ENCODE measurements around the gene RARRES2. TPM values are rescaled to one million over a fixed set of nuclear protein-coding genes. Genes with fewer than 3 reads are reported as not detected.

Gene RARRES2
- total RNA-seq, 5 donors from 2014 or later (not counting 1 experiment from before 2014, with no cell fraction given) = 2.7 to 3.2 (median 2.7) TPM; not detected in 2

GRCh38 chr7:150325901-150326300 lies 15.5 kb downstream of the RARRES2 start:
- Histone ChIP-seq H3K27me3 (replicated peaks in 1 of 2; ENCODE audit: control insufficient read depth in 2 of 2, extremely low read depth in 1 of 2, insufficient read depth in 2 of 2, low read length in 1 of 2) (no peaks in the 10 kb centered on the region), H3K36me3 (ENCODE audit: control insufficient read depth in 2 of 2, extremely low read depth in 1 of 2, insufficient read depth in 1 of 2, low read length in 1 of 2) (peaks cover 20 to 37% of the 10 kb centered on the region in 2 donors), H3K4me1 (ENCODE audit: control insufficient read depth in 1 of 2, extremely low read depth in 1 of 2, insufficient read depth in 2 of 2, low read length in 2 of 2) (peaks cover 2 to 30% of the 10 kb centered on the region in 2 experiments), H3K9me3 (no peaks in the 10 kb centered on the region), H3K4me3 (ENCODE audit: control insufficient read depth in 1 of 2, extremely low read depth in 1 of 2, low read length in 1 of 2) (no peak overlapping the region), H3K27ac (ENCODE audit: low read length) (no peak overlapping the region)
- no peak for ATAC-seq (replicated peaks in 1 of 4)
- peak overlapping the region in 1 of 3 donors; percentile 96 for H3K4me3 Mint-ChIP-seq
- no peak for DNase-seq
- peaks cover 35 to 40% (median 35%) of the 10 kb centered on the region in 3 donors for H3K4me1 Mint-ChIP-seq
- peak overlapping the region in 1 of 2 donors; percentile 9 for H3K27ac Mint-ChIP-seq
- ChIA-PET POLR2A (no interaction called here), CTCF (interaction anchor here in 1 of 2 donors (0.7 to 0.9 kb wide), 3 partner anchors 31 to 473 kb away, joined by 3 to 6 read pairs (median 5); no protein-coding TSS in a partner anchor)
- no peaks in the 10 kb centered on the region for H3K9me3 Mint-ChIP-seq
- H3K36me3 Mint-ChIP-seq = peaks cover 33% of the 10 kb centered on the region
- no peaks in the 10 kb centered on the region for H3K27me3 Mint-ChIP-seq
- WGBS (ENCODE audit: insufficient coverage) = 91% methylated on average over 4 of the region's 6 CpGs

- Mint-ChIP-seq H3K4me3 (peak overlapping the region; percentile 93 to 98 (median 96)), H3K9me3 (no peaks in the 10 kb centered on the region), H3K36me3 (peaks cover 30% of the 10 kb centered on the region), H3K27ac (peak overlapping the region; percentile 98 to 99), H3K4me1 (peaks cover 35 to 42% (median 37%) of the 10 kb centered on the region in 3 donors), H3K27me3 (no peaks in the 10 kb centered on the region)
- POLR2A ChIA-PET = no interaction called here
- no peak for DNase-seq
- Histone ChIP-seq H3K4me1 (ENCODE audit: control insufficient read depth in 1 of 2, extremely low read depth in 1 of 2, insufficient read depth in 2 of 2, low read length in 2 of 2) (peaks cover 2 to 30% of the 10 kb centered on the region in 2 experiments), H3K4me3 (ENCODE audit: control insufficient read depth in 1 of 2, extremely low read depth in 1 of 2, low read length in 1 of 2) (no peak overlapping the region), H3K36me3 (ENCODE audit: control insufficient read depth in 2 of 2, extremely low read depth in 1 of 2, insufficient read depth in 1 of 2, low read length in 1 of 2) (peaks cover 20 to 30% of the 10 kb centered on the region in 2 donors), H3K27ac (ENCODE audit: low read length) (no peak overlapping the region), H3K27me3 (replicated peaks in 1 of 2; ENCODE audit: control insufficient read depth in 2 of 2, extremely low read depth in 1 of 2, insufficient read depth in 2 of 2, low read length in 1 of 2) (no peaks in the 10 kb centered on the region), H3K9me3 (no peaks in the 10 kb centered on the region)
- CTCF ChIA-PET = interaction anchor here in 1 of 2 donors (0.9 kb wide), 1 partner anchor 31 kb away, joined by 3 read pairs; no protein-coding TSS in a partner anchor
- no peak for ATAC-seq (replicated peaks in 1 of 4)
- 97% methylated on average over 7 of the region's 10 CpGs for whole genome bisulfite sequencing (ENCODE audit: insufficient coverage)
Measured at GRCh38 chr7:150325110-150325611, 16.3 kb downstream of the RARRES2 start.

GRCh38 chr7:150324373-150324961 lies 17.0 kb downstream of the RARRES2 start:
- Mint-ChIP-seq H3K27ac (peak overlapping the region; percentile 98 to 99), H3K27me3 (no peaks in the 10 kb centered on the region), H3K9me3 (no peaks in the 10 kb centered on the region), H3K4me3 (peak overlapping the region; percentile 93 to 98 (median 96)), H3K36me3 (peaks cover 34% of the 10 kb centered on the region), H3K4me1 (peaks cover 40 to 46% (median 41%) of the 10 kb centered on the region in 3 donors)
- ATAC-seq (replicated peaks in 1 of 4) (no peak), DNase-seq (peak in 1 of 35 experiments; percentile 11)
- ChIA-PET POLR2A (interaction anchor here (0.6 to 0.7 kb wide), 2 partner anchors 94 to 517 kb away, joined by 3 to 4 read pairs; no protein-coding TSS in a partner anchor), CTCF (no interaction called here)
- Histone ChIP-seq H3K4me3 (ENCODE audit: control insufficient read depth in 1 of 2, extremely low read depth in 1 of 2, low read length in 1 of 2) (peak overlapping the region in 1 of 2 donors; percentile 84), H3K4me1 (ENCODE audit: control insufficient read depth in 1 of 2, extremely low read depth in 1 of 2, insufficient read depth in 2 of 2, low read length in 2 of 2) (peaks cover 2 to 30% of the 10 kb centered on the region in 2 experiments), H3K27ac (ENCODE audit: low read length) (peak overlapping the region; percentile 85), H3K9me3 (no peaks in the 10 kb centered on the region), H3K27me3 (replicated peaks in 1 of 2; ENCODE audit: control insufficient read depth in 2 of 2, extremely low read depth in 1 of 2, insufficient read depth in 2 of 2, low read length in 1 of 2) (no peaks in the 10 kb centered on the region), H3K36me3 (ENCODE audit: control insufficient read depth in 2 of 2, extremely low read depth in 1 of 2, insufficient read depth in 1 of 2, low read length in 1 of 2) (peaks cover 14 to 25% of the 10 kb centered on the region in 2 donors)
- 90% methylated on average over 11 of the region's 12 CpGs for WGBS (ENCODE audit: insufficient coverage)

- Histone ChIP-seq H3K4me1 (ENCODE audit: control insufficient read depth in 1 of 2, extremely low read depth in 1 of 2, insufficient read depth in 2 of 2, low read length in 2 of 2) (peaks cover 2 to 30% of the 10 kb centered on the region in 2 experiments), H3K36me3 (ENCODE audit: control insufficient read depth in 2 of 2, extremely low read depth in 1 of 2, insufficient read depth in 1 of 2, low read length in 1 of 2) (peaks cover 10 to 18% of the 10 kb centered on the region in 2 donors), H3K27ac (ENCODE audit: low read length) (peak overlapping the region; percentile 85), H3K9me3 (no peaks in the 10 kb centered on the region), H3K4me3 (ENCODE audit: control insufficient read depth in 1 of 2, extremely low read depth in 1 of 2, low read length in 1 of 2) (peak overlapping the region; percentile 84 to 86), H3K27me3 (replicated peaks in 1 of 2; ENCODE audit: control insufficient read depth in 2 of 2, extremely low read depth in 1 of 2, insufficient read depth in 2 of 2, low read length in 1 of 2) (no peaks in the 10 kb centered on the region)
- peak in 3 of 4 experiments; percentile 29 to 54 (median 43) for ATAC-seq (replicated peaks in 1 of 4)
- H3K9me3 Mint-ChIP-seq = no peaks in the 10 kb centered on the region
- H3K4me1 Mint-ChIP-seq = peaks cover 40 to 46% (median 41%) of the 10 kb centered on the region in 3 donors
- peaks cover 30% of the 10 kb centered on the region for H3K36me3 Mint-ChIP-seq
- ChIA-PET POLR2A (interaction anchor here (0.6 to 0.7 kb wide), 2 partner anchors 95 to 517 kb away, joined by 3 to 4 read pairs; no protein-coding TSS in a partner anchor), CTCF (interaction anchor here in 1 of 2 donors (0.5 kb wide), 1 partner anchor 34 kb away, joined by 5 read pairs; no protein-coding TSS in a partner anchor)
- peak in 7 of 35 experiments; percentile 2 to 50 (median 11) for DNase-seq
- peak overlapping the region; percentile 98 to 99 for H3K27ac Mint-ChIP-seq
- WGBS (ENCODE audit: insufficient coverage) = 13% methylated on average over 7 of the region's 16 CpGs
- H3K27me3 Mint-ChIP-seq = no peaks in the 10 kb centered on the region
- H3K4me3 Mint-ChIP-seq = peak overlapping the region; percentile 93 to 98 (median 96)
Measured at GRCh38 chr7:150323682-150324372, 17.6 kb downstream of the RARRES2 start.

- peaks cover 7 to 13% of the 10 kb centered on the region in 2 donors for H3K36me3 ChIP-seq (ENCODE audit: control insufficient read depth in 2 of 2, extremely low read depth in 1 of 2, insufficient read depth in 1 of 2, low read length in 1 of 2)
- ChIA-PET CTCF (interaction anchor here in 1 of 2 donors (0.5 kb wide), 1 partner anchor 35 kb away, joined by 5 read pairs; no protein-coding TSS in a partner anchor), POLR2A (no interaction called here)
- DNase-seq (peak in 33 of 35 experiments; percentile 23 to 74 (median 40)), ATAC-seq (replicated peaks in 1 of 4) (peak; percentile 62 to 75 (median 70))
- H3K27ac ChIP-seq (ENCODE audit: low read length) = peak within 1 kb of the TSS; percentile 85
- no peaks in the 10 kb centered on the region for H3K27me3 ChIP-seq (replicated peaks in 1 of 2; ENCODE audit: control insufficient read depth in 2 of 2, extremely low read depth in 1 of 2, insufficient read depth in 2 of 2, low read length in 1 of 2)
- H3K4me3 ChIP-seq (ENCODE audit: control insufficient read depth in 1 of 2, extremely low read depth in 1 of 2, low read length in 1 of 2) = peak within 1 kb of the TSS; percentile 84 to 86
- Mint-ChIP-seq H3K27ac (peak within 1 kb of the TSS; percentile 98 to 99), H3K4me3 (peak within 1 kb of the TSS; percentile 93 to 98 (median 96)), H3K27me3 (no peaks in the 10 kb centered on the region), H3K9me3 (no peaks in the 10 kb centered on the region), H3K36me3 (peaks cover 28% of the 10 kb centered on the region), H3K4me1 (peaks cover 40 to 46% (median 41%) of the 10 kb centered on the region in 3 donors)
- WGBS (ENCODE audit: insufficient coverage) = 3% methylated on average over 79 of the region's 82 CpGs
- peaks cover 2 to 30% of the 10 kb centered on the region in 2 experiments for H3K4me1 ChIP-seq (ENCODE audit: control insufficient read depth in 1 of 2, extremely low read depth in 1 of 2, insufficient read depth in 2 of 2, low read length in 2 of 2)
- no peaks in the 10 kb centered on the region for H3K9me3 ChIP-seq
Measured at GRCh38 chr7:150322833-150323681, 18.4 kb downstream of the RARRES2 start, which contains the start of the genes ACTR3C and LRRC61. Gene ACTR3C (minus strand): TSS chr7:150323545. CDS start chr7:150295296, 28,249 bp downstream. Gene LRRC61 (plus strand): TSS chr7:150323355. CDS start chr7:150336862, 13,507 bp downstream.
